ENCODE data around the gene SRPRB.

The SRPRB gene

GRCh38 chr3:133805702-133806475 is at the start of gene SRPRB:
Gene SRPRB, plus strand, starts transcription at chr3:133805815. Its CDS starts 34 bp downstream, at chr3:133805849.
- DNase-seq: peak; percentile 94 to 96
- TF ChIP-seq GATA1 (IDR thresholded peaks at IDR 0.05; ENCODE audit: low read depth, low read length) (no peak), POLR2A (IDR thresholded peaks at IDR 0.05; ENCODE audit: low read length) (peak; percentile 77)

- DNase-seq: no peak
Observed at GRCh38 chr3:133756716-133757694, 48.6 kb upstream of the SRPRB start.

DNA sequence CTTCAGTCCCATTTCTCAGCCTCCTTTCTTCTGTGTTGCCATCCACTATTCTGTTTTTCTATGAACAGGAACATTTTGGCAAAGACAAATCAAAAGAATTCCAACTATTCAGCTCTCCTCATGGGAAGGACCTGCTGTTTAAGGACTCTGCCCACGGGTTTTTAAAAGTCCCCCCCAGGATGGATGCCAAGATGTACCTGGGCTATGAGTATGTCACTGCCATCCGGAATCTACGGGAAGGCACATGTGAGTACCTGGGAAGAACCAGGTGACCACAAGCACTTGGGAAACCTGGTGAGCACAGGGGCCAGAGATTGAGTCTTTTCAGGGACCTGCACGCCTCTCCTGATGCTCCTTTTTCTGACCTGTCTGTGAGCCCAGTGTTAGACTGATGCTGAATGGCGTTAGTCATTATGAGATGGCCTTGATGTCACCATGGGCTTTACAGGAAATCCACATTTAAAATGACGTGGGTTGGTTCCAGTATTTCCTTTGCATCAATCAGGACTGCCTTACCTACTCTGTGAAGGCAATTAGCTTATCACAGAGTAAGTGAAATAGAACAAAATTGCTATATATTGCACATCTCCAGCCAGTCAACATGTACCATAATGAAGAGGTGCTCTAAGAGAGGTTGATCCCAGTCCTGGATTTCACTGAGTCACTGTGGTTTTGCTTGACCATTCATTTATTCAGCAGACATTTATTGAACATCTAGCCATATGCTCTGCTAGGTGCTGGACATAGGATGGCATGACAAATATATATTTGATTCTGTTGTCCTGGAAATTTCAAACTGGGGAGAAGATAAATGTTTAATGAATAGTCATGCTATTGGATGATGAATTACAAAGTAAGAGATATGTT is 47.7 kb upstream of the SRPRB start:
- DNase-seq: no peak
- TF ChIP-seq POLR2A (IDR thresholded peaks at IDR 0.05; ENCODE audit: low read length) (no peak), GATA1 (IDR thresholded peaks at IDR 0.05; ENCODE audit: low read depth, low read length) (no peak)

More at GRCh38 chr3:133756716-133757694, 48.6 kb upstream of the SRPRB start:
- TF ChIP-seq POLR2A (IDR thresholded peaks at IDR 0.05; ENCODE audit: low read length) (no peak), GATA1 (IDR thresholded peaks at IDR 0.05; ENCODE audit: low read depth, low read length) (no peak)

GRCh38 chr3:133758568-133758928 is 47.1 kb upstream of the SRPRB start:
- TF ChIP-seq POLR2A (IDR thresholded peaks at IDR 0.05; ENCODE audit: low read length) (no peak), GATA1 (IDR thresholded peaks at IDR 0.05; ENCODE audit: low read depth, low read length) (no peak)
- DNase-seq: no peak

GRCh38 chr3:133758964-133759739 is 46.5 kb upstream of the SRPRB start:
- TF ChIP-seq GATA1 (IDR thresholded peaks at IDR 0.05; ENCODE audit: low read depth, low read length): no peak
- no peak for TF ChIP-seq POLR2A (IDR thresholded peaks at IDR 0.05; ENCODE audit: low read length)
- no peak for DNase-seq

- TF ChIP-seq POLR2A (IDR thresholded peaks at IDR 0.05; ENCODE audit: low read length) (no peak), GATA1 (IDR thresholded peaks at IDR 0.05; ENCODE audit: low read depth, low read length) (no peak)
- no peak for DNase-seq
Observed at GRCh38 chr3:133759740-133760305, 45.8 kb upstream of the SRPRB start.

DNA sequence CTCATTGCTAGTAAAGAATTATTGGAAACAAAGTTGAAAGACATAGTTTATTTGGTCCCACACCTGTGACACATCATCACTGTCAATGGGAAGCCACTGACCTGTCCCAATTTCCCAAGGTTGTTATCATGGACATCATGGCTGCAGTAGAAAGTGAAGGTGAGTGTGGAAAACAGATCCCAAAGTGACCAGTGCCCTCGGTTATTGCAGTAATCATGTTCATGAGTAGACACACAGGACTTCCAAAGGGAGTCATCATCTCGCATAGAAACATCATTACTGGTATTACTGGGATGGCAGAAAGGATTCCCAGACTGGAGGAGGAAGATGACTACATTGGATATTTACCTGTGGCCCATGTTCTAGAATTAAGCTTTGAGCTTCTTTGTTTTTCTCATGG is 44.7 kb upstream of the SRPRB start:
- no peak for DNase-seq
- no peak for TF ChIP-seq GATA1 (IDR thresholded peaks at IDR 0.05; ENCODE audit: low read depth, low read length)
- no peak for TF ChIP-seq POLR2A (IDR thresholded peaks at IDR 0.05; ENCODE audit: low read length)

- TF ChIP-seq POLR2A (IDR thresholded peaks at IDR 0.05; ENCODE audit: low read length) (no peak), GATA1 (IDR thresholded peaks at IDR 0.05; ENCODE audit: low read depth, low read length) (no peak)
- DNase-seq: no peak
Observed at GRCh38 chr3:133761605-133762484, 43.8 kb upstream of the SRPRB start.

GRCh38 chr3:133762539-133762938 is 43.1 kb upstream of the SRPRB start:
- TF ChIP-seq POLR2A (IDR thresholded peaks at IDR 0.05; ENCODE audit: low read length) (no peak), GATA1 (IDR thresholded peaks at IDR 0.05; ENCODE audit: low read depth, low read length) (no peak)

DNA sequence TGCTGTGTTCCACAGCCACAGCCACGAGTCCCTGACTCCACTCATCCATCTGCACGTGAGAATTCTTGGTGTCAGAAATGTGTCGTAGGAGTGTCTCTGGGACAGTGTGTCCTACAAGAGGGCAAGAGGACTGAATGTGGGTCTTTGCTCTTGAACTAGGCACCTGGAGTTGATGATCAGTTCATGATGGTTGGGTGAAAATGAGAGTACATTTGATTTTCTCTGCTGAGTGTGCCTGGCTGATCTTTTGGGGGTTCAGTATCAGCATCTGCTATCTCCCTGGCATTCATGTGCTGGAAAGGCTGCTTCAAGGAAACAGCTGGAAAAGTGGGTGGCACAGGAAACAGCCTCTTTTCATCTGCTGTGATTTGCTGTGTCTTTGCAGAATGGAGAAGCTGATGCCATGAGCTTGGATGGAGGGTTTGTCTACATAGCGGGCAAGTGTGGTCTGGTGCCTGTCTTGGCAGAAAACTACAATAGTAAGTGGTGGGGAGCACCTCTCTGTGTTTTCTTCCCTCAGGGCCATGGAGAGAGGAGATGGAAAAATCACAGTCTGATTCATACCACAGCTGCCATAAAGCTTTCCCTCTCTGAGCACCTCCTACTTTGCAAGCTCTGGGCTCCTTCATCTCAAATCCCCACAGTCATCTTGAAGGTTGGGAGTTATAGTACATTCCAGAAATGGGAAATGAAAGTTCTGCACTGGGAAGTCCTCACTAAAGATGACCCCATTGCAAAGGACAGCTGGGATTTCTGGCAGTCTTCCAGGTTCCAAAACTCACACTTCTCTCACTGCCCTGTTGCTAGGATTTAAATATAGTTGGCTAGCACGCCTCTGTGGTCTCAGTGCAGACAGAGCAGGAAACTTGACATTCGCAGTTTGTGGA is 41.6 kb upstream of the SRPRB start:
- no peak for DNase-seq
- TF ChIP-seq POLR2A (IDR thresholded peaks at IDR 0.05; ENCODE audit: low read length) (no peak), GATA1 (IDR thresholded peaks at IDR 0.05; ENCODE audit: low read depth, low read length) (no peak)

More at GRCh38 chr3:133762539-133762938, 43.1 kb upstream of the SRPRB start:
- no peak for DNase-seq

GRCh38 chr3:133765256-133765655 is 40.4 kb upstream of the SRPRB start:
- TF ChIP-seq GATA1 (IDR thresholded peaks at IDR 0.05; ENCODE audit: low read depth, low read length) (no peak), POLR2A (IDR thresholded peaks at IDR 0.05; ENCODE audit: low read length) (no peak)
- no peak for DNase-seq
